ENCODE measurements around the gene PLXNA2. TPM values are rescaled to one million over a fixed set of nuclear protein-coding genes. Genes with fewer than 3 reads are reported as not detected.

Gene PLXNA2
- total RNA-seq, 2 experiments from 2014 or later, result 0.23 TPM; not detected in 1

DNA sequence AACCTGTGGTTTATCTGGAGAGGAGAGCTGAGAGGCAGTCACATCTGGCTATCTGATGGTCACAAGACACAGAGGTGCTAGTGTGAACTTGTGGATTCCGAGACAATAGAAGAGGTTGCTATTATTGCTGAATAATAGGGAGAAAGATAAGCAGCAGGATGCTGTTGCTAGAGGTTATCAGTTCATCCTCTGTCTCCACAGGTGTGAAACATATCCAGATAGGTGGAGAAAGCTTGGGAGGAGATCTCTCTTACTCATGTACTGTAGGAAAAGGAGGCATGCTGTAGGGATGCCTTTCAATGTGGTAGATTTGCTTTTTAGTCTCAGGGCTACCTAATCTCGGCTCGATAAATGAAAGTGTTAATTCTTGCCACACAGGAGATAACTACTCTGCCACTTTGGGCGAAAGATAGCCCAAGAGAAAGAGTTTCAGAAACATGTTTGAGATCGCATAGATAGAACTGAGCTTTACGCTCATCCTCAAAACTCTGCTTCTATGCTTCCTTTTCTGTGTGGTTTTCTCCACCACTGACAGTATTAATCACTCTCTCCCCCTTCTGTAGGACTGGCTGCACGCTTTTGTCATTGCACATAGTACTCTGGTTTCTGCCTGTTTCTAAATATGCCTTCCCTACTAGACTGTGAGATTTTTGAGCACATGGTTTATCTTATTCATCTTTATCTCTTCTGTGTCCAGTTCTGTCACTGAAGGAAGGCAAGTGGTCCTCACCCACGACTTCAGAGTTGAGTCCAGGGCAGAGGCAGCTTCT, 36.7 kb upstream of the PLXNA2 start:
- DNase-seq (ENCODE audit: low spot score), result no peak
- Histone ChIP-seq H3K4me1 (ENCODE audit: insufficient read depth, low read length, poor library complexity, severe bottlenecking) (no peaks in the 10 kb centered on the region), H3K27ac (ENCODE audit: low read depth, low read length, poor library complexity, severe bottlenecking) (no peak overlapping the region), H3K9me3 (ENCODE audit: low read length) (no peaks in the 10 kb centered on the region), H3K4me2 (ENCODE audit: low read length) (no peak overlapping the region), H3K4me3 (ENCODE audit: low read depth, low read length, poor library complexity, severe bottlenecking) (no peak overlapping the region), H4K20me1 (ENCODE audit: insufficient read depth, low read length) (no peaks in the 10 kb centered on the region), H3K9me2 (ENCODE audit: insufficient read depth, low read length) (no peaks in the 10 kb centered on the region), H3K36me3 (ENCODE audit: insufficient read depth, low read length) (no peaks in the 10 kb centered on the region), H3K79me2 (ENCODE audit: insufficient read depth, low read depth, low read length) (no peaks in the 10 kb centered on the region), H2AFZ (ENCODE audit: low read length) (no peak overlapping the region)
- POLR2A ChIA-PET, result no interaction called here
- no TSS peak for BruUV-seq (replicated peaks)
- CTCF ChIA-PET (ENCODE audit: unreplicated experiment), result no interaction called here
- intact Hi-C loops (cut with micrococcal nuclease; ENCODE audit: unreplicated experiment), result no loop called here
- TF ChIP-seq EZH2phosphoT487 (IDR thresholded peaks at IDR 0.05; ENCODE audit: borderline replicate concordance, low read depth, low read length), result no peak
- TF ChIP-seq, protein P1, sequence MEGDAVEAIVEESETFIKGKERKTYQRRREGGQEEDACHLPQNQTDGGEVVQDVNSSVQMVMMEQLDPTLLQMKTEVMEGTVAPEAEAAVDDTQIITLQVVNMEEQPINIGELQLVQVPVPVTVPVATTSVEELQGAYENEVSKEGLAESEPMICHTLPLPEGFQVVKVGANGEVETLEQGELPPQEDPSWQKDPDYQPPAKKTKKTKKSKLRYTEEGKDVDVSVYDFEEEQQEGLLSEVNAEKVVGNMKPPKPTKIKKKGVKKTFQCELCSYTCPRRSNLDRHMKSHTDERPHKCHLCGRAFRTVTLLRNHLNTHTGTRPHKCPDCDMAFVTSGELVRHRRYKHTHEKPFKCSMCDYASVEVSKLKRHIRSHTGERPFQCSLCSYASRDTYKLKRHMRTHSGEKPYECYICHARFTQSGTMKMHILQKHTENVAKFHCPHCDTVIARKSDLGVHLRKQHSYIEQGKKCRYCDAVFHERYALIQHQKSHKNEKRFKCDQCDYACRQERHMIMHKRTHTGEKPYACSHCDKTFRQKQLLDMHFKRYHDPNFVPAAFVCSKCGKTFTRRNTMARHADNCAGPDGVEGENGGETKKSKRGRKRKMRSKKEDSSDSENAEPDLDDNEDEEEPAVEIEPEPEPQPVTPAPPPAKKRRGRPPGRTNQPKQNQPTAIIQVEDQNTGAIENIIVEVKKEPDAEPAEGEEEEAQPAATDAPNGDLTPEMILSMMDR (conservative IDR thresholded peaks at IDR 0.05; ENCODE audit: low read length), result no peak

DNA sequence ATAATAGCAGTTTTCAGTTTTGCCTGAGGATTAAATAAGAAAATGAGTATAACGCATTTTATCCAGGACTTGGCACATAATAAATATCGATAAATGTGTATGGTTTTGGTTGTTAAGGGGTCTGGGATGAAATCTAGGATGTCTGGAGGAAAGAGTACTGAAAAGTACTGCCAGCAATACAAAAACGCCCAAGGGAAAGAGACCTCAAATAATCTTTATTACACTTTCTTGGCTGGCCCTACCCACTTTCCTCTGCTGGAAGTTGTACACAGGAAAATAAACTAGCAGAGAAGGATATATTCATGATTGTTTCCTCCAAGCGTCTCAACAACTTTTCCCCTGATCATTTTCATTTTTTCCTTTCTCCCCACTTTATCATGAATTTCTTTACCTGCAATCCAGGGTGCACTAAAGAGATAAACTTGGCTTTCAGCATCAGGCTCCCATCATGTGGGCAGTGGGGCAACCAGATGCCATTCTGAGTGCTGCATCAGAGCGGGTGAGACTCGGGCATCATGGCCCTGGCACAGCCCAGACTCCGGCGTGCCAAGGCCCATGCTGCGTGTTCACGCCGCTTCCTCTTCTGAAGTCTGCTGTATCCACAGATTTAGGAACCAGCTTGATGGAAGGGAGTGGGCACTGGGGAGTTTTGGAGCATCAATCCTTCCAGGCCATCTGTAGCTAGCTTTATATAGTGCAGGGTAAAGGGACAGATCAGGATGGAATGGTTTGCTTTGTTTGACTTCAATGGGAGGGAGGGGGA, 35.8 kb upstream of the PLXNA2 start:
- ChIA-PET CTCF (ENCODE audit: unreplicated experiment) (no interaction called here), POLR2A (no interaction called here)
- Histone ChIP-seq H3K79me2 (ENCODE audit: insufficient read depth, low read depth, low read length) (no peaks in the 10 kb centered on the region), H3K9me3 (ENCODE audit: low read length) (no peaks in the 10 kb centered on the region), H3K36me3 (ENCODE audit: insufficient read depth, low read length) (no peaks in the 10 kb centered on the region), H2AFZ (ENCODE audit: low read length) (no peak overlapping the region), H3K27ac (ENCODE audit: low read depth, low read length, poor library complexity, severe bottlenecking) (no peak overlapping the region), H3K4me2 (ENCODE audit: low read length) (no peak overlapping the region), H3K9me2 (ENCODE audit: insufficient read depth, low read length) (no peaks in the 10 kb centered on the region), H3K4me1 (ENCODE audit: insufficient read depth, low read length, poor library complexity, severe bottlenecking) (no peaks in the 10 kb centered on the region), H4K20me1 (ENCODE audit: insufficient read depth, low read length) (no peaks in the 10 kb centered on the region), H3K4me3 (ENCODE audit: low read depth, low read length, poor library complexity, severe bottlenecking) (no peak overlapping the region)
- intact Hi-C loops (cut with micrococcal nuclease; ENCODE audit: unreplicated experiment), result no loop called here
- DNase-seq (ENCODE audit: low spot score), result no peak
- no TSS peak for BruUV-seq (replicated peaks)
- no peak for TF ChIP-seq EZH2phosphoT487 (IDR thresholded peaks at IDR 0.05; ENCODE audit: borderline replicate concordance, low read depth, low read length)
- TF ChIP-seq, protein P1 (conservative IDR thresholded peaks at IDR 0.05; ENCODE audit: low read length), result no peak

DNA sequence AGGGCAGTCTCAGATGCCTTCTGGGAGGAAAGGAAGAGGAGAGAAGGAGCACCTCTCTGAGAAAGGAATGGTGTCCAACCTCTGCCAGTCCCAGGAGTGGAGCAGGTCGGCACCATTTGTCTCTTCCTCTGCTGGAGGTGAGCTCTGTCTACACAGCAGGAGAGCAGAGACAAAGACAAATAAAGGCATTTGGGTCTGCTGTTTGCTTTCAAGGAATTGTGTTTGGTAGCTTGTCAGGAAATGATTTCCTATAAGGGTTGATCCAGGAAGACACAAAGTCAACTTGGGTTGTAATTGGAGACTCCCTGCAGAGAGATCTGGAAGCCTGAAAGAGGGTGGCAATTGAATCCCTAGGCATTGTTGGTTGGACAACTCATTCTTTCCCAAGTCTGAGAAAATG, 34.5 kb upstream of the PLXNA2 start:
- intact Hi-C loops (cut with micrococcal nuclease; ENCODE audit: unreplicated experiment), result no loop called here
- no TSS peak for BruUV-seq (replicated peaks)
- H3K27ac ChIP-seq (ENCODE audit: low read depth, low read length, poor library complexity, severe bottlenecking), result no peak overlapping the region
- ChIA-PET CTCF (ENCODE audit: unreplicated experiment) (no interaction called here), POLR2A (no interaction called here)
- H3K36me3 ChIP-seq (ENCODE audit: insufficient read depth, low read length), result no peaks in the 10 kb centered on the region
- H3K4me3 ChIP-seq (ENCODE audit: low read depth, low read length, poor library complexity, severe bottlenecking), result no peak overlapping the region
- no peaks in the 10 kb centered on the region for H3K4me1 ChIP-seq (ENCODE audit: insufficient read depth, low read length, poor library complexity, severe bottlenecking)
- H2AFZ ChIP-seq (ENCODE audit: low read length), result no peak overlapping the region
- no peak overlapping the region for H3K4me2 ChIP-seq (ENCODE audit: low read length)
- DNase-seq (ENCODE audit: low spot score), result no peak
- no peaks in the 10 kb centered on the region for H3K9me3 ChIP-seq (ENCODE audit: low read length)
- H4K20me1 ChIP-seq (ENCODE audit: insufficient read depth, low read length), result no peaks in the 10 kb centered on the region
- H3K79me2 ChIP-seq (ENCODE audit: insufficient read depth, low read depth, low read length), result no peaks in the 10 kb centered on the region
- H3K9me2 ChIP-seq (ENCODE audit: insufficient read depth, low read length), result no peaks in the 10 kb centered on the region
- TF ChIP-seq, protein P1 (conservative IDR thresholded peaks at IDR 0.05; ENCODE audit: low read length), result no peak
- no peak for TF ChIP-seq EZH2phosphoT487 (IDR thresholded peaks at IDR 0.05; ENCODE audit: borderline replicate concordance, low read depth, low read length)

Measured in OCI-LY7 (cell line).